GM19395 (cell line): ENCODE measurements around the gene MT2A.
"Not testable (repeated sequence)": the region's sequence is repeated elsewhere in the genome, so short reads cannot be mapped to it uniquely, and the experiment has no call there.

Source experiments
- ATAC-seq: cut with Tn5 transposase; IDR thresholded peaks from one replicate; pipeline ENCODE4 v1.9.1; 2021; ENCODE audit warnings: mild to moderate bottlenecking, moderate library complexity; ENCODE audit not compliant: unreplicated experiment

MT2A gene

DNA sequence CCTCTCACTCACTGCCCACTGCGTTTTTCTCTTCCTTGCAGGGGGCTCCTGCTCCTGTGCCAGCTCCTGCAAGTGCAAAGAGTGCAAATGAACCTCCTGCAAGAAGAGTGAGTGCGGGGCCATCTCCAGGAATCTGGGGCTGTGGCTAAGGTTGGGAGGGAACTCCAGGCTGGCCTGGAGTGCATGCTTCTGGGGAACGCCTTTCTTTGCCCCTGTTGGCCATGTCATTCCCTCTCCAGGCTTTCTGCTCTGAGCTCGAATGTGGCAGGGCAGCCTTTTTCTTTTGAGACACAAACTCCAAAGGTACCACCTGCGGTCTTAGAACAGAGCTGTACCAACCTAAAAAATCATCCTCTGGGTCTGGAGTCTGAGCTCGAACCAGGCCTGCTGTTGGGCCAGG, 9.8 kb downstream of the MT2A start:
- ATAC-seq: no peak

GRCh38 chr16:56620339-56620897, 12.0 kb downstream of the MT2A start:
- ATAC-seq: no peak

DNA sequence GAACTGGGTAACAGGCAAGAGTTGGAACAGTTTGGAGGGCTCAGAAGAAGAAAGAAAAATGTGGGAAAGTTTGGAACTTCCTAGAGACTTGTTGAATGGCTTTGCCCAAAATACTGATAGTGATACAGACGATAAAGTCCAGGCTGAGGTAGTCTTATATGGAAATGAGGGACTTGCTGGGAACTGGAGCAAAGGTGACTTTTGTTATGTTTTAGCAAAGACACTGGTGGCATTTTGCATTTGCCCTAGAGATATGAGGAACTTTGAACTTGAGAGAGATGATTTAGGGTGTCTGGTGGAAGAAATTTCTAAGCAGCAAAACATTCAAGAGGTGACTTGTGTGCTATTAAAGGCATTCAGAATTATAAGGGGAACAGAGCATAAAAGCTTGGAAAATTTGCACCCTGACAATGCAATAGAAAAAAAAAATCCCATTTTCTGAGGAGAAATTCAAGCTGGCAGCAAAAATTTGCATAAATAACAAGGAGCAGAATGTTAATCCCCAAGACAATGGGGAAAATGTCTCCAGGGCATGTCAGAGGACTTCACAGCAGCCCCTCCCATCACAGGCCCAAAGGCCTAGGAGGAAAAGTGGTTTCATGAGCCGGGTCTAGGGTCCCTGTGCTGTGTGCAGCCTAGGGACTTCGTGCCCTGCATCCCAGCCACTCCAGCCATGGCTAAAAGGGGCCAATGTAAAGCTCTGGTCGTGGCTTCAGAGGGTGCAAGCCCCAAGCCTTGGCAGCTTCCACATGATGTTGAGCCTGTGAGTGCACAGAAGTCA, 13.5 kb downstream of the MT2A start:
- not testable (repeated sequence) for ATAC-seq

- not testable (repeated sequence) for ATAC-seq
Measured at GRCh38 chr16:56623184-56623583, 14.8 kb downstream of the MT2A start.

GRCh38 chr16:56623637-56624036, 15.3 kb downstream of the MT2A start:
- ATAC-seq: no peak

- ATAC-seq: no peak
Measured at GRCh38 chr16:56625140-56625942, 17.0 kb downstream of the MT2A start, which contains the start of gene MT1E. TSS of gene MT1E (plus strand) at chr16:56625781. CDS start at chr16:56625852, 71 bp downstream.

DNA sequence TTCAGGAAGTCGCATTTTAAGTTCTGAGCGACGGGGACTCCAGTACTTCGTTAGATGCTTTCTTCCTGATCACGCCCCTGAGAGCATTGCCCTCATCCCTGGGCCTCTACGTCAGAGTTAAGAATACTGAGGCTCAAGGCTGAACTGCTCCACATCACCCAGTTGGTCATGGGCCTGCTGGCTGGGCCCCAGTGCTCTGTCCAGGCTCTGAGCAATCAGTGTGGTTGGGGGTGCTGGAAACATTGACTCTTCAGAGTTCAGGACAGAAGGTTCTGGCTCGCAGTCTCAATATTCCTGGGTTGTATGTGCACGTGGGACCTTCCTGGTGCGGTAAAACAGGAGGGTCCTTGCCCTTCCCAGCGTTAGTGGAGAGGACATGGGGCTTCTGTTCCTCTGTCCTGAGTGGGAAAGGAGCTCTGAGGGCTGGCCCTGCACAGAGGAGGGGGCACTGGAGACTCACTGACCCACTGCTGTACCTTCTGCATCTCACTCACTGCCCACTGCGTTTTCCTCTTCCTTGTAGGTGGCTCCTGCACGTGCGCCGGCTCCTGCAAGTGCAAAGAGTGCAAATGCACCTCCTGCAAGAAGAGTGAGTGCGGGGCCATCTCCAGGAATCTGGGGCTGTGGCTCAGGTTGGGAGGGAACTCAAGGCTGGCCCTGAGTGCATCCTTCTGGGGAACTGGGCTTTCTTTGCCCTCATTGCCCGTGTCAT, 17.7 kb downstream of the MT2A start:
- no peak for ATAC-seq

- ATAC-seq: no peak
Measured at GRCh38 chr16:56626685-56627084, 18.3 kb downstream of the MT2A start.

DNA sequence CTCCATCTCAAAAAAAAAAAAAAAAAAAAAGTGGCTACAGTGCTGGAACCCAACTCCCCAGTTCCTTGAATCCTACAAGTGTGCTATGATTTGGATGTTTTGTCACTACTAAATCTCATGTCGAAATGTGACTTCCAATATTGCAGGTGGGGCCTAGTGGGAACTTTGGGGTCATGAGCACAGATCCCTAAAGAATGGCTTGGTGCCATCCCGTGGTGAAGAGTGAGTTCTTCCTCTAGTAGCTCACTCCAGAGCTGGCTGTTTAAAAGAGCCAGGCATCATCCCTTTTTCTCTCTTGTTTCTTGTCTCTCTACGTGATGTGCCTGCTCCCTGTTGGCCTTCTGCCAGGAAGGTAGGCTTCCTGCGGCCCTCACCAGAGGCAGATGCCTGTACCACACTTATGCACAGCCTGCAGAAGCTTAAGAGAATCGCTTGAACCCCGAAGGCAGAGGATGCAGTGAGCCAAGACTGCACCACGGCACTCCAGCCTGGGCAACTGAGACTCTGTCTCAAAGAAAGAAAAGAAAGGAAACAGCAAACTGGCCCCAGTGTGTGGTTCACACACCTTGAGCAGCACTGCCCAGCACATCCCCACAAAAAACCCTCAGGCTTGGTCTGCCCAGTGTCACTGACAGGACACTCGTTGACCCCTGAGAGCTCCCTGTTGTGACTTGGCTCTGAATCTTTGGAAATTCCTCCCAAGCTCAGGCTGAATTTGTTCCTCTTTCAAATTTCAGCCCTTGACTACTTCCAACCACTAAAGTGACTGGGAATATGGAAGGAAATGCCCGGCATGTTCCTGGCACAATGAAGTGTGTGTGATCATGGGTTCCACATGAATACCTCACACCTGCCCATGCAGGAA, 20.3 kb downstream of the MT2A start:
- ATAC-seq: no peak

DNA sequence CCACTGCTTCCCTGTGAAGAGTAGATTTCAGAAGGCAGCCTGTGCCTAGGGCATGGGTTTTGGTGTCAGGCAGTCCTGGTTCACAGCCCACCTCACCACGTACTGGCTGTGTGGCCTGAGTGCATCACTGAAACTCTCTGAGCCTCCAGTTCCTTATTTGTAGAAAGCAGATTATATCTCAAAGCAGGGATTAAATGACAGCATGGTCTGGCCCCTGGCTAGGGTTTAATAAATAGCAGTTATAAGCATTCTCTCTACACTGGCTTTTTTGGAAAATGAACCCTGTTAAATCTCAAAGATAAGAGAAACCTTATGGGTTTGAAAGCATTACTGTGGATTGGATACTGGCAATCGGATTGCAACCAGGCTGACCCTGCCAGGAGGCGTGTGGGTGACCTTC, 21.1 kb downstream of the MT2A start:
- no peak for ATAC-seq

GRCh38 chr16:56630134-56630533, 21.8 kb downstream of the MT2A start:
- peak; percentile 82 for ATAC-seq

DNA sequence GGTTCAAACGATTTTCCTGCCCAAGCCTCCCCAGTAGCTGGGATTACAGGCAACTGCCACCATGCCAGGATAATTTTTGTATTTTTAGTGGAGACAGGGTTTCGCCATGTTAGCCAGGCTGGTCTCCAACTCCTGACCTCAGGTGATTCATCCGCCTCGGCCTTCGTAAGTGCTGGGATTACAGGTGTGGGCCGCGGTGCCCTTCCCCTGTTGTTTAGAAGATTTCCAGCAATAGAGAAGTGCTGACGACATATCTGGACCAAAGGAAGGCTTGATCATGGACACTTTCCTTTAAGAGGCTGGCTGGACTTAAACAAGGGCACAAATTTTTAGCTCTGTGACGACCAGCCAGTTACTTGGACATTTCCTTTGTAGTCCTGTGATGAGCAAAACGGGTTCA, 22.8 kb downstream of the MT2A start:
- no peak for ATAC-seq

GRCh38 chr16:56631832-56632155, 23.4 kb downstream of the MT2A start:
- no peak for ATAC-seq

DNA sequence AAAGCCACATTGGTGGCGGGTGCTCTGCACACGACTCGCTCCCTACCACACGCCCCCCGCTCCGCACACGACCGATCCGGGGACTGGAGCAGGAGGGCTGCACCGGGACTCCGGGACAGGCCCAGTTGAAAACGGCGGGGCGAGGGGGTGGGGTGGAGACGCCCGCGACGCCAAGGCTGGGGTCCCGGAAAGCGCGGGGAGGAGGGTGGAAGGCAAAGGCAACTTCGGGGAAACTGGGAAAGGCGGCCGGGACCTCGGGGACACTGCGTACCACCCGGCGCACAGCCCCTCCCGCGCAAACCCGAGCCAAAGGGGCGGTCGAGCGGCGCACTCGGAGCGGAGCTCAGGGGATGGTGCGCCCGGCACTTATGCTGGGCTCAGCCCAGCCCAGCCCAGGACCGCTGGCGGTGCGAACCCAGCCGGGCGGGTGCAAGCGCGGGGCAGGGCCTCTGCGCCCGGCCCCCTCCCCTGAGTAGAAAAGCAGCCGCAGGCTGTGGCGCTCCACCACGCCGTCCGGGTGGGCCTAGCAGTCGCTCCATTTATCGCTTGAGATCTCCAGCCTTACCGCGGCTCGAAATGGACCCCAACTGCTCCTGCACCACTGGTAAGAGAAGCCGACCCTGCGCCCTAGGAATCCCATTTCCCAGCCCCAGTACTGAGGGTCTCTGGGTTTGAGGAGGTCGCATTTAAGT, 23.9 kb downstream of the MT2A start, which contains the start of gene MT1M:
TSS of gene MT1M (plus strand) at position 504 of the 692 bp plus-strand sequence. CDS start at position 577, 73 bp downstream.
- ATAC-seq: no peak

DNA sequence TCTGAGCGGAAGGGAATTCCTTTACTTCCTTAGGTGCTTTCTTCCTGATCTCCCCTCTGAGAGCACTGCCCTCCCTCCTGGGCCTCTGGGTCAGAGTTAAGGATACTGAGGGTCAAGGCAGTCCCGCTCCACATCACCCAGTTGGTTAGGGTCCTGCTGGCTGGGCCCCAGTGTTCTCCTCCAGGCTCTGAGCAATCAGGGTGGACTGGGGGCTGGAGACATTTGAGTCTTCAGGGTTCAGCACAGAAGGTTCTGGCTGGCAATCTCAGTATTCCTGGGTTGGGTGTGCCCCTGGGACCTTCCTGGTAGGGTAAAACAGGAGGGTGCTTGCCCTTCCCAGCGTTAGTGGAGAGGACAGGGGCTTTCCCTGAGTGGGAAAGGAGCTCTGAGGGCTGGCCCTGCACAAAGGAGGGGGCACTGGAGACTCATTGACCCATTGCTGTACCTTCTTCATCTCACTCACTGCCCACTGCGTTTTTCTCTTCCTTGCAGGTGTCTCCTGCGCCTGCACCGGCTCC, 24.5 kb downstream of the MT2A start:
- no peak for ATAC-seq

DNA sequence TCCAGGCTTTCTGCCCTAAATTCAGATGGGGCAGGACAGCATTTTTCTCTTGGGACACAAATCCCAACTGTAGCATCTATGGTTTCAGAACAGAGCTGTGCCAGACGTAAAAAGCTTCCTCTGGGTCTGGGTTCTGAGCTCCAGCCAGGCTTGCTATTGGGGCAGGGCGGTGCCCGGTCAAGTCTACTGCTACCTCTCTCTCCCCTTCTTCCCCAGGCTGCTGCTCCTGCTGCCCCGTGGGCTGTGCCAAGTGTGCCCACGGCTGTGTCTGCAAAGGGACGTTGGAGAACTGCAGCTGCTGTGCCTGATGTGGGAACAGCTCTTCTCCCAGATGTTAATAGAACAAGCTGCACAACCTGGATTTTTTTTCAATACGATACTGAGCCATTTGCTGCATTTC, 25.2 kb downstream of the MT2A start:
- no peak for ATAC-seq

DNA sequence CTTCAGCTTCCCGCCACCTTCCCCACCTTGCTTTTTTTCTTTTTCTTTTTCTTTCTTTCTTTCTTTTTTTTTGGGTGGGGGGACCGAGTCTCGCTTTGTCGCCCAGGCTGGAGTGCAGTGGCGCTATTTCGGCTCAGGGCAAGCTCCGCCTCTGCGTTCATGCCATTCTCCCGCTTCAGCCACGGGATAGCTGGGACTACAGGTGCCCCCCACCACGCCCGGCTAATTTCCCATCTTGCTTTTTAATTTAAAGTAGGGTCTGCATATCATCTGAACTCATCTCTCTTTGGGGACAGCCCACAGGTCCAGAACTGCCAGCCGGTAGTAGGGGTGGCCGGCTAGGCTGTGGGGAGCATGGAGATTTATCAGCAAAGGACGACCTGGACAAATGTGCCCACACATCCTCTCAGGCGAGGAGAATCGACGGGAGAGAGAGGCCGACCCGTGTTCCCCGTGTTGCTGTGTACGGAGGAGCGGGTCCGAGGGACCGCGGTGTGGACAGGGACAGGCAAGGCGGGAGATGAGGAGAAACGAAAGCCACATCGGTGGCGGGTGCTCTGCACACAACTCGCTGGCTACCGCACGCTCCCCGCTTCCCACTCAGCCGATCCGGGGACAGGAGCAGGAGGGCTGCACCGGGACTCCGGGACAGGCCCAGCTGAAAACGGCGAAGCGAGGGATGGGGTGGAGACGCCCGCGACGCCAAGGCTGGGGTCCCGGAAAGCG, 26.5 kb downstream of the MT2A start:
- no peak for ATAC-seq

GRCh38 chr16:56635441-56635967, 27.1 kb downstream of the MT2A start:
- no peak for ATAC-seq
